Kidney (tissue), 22 donors: ENCODE measurements around the gene ZNF652. TPM values are rescaled to one million over a fixed set of nuclear protein-coding genes. Genes with fewer than 3 reads are reported as not detected.
A peak's percentile ranks its signal among the peaks of the same experiment; 100 is the strongest.

ENCODE experiments used
- DNase-seq, 5 donors: peaks; one replicate each; pipeline ENCODE4 v3.0.0-alpha.2; 2013 to 2020
- FAIRE-seq: peaks from 2 replicates; lab custom pipeline; 2012; peaks lifted over from hg19 to GRCh38; lab: Jason Lieb, UNC
- H3K27ac ChIP-seq, 2 donors: one replicate each; pipeline ENCODE4 v1.7.0; 2013; ENCODE audit warnings: low read depth in 2 of 2, low read length in 2 of 2, inconsistent platforms in 1 of 2
- H3K27me3 ChIP-seq: one replicate; pipeline ENCODE4 v1.7.1; 2013; ENCODE audit warnings: low read length, inconsistent platforms; ENCODE audit not compliant: control insufficient read depth, insufficient read depth
- H3K36me3 ChIP-seq, 3 donors: one replicate each; pipeline versions ENCODE4 v1.7.0 to v1.7.1; 2013; ENCODE audit warnings: low read length in 3 of 3, control low read depth in 1 of 3, inconsistent platforms in 1 of 3; ENCODE audit not compliant: insufficient read depth in 3 of 3, control insufficient read depth in 2 of 3
- H3K4me1 ChIP-seq, 3 donors: one replicate each; pipeline versions ENCODE4 v1.7.0 to v1.7.1; 2013; ENCODE audit warnings: low read length in 3 of 3, inconsistent platforms in 1 of 3, low read depth in 1 of 3; ENCODE audit not compliant: control insufficient read depth in 2 of 3, insufficient read depth in 2 of 3
- H3K4me3 ChIP-seq, 3 donors: one replicate each; pipeline versions ENCODE4 v1.7.0 to v1.8.1; 2013; ENCODE audit warnings: low read length in 3 of 3, control low read depth in 1 of 3, inconsistent platforms in 1 of 3
- H3K9ac ChIP-seq, 3 donors: one replicate each; pipeline versions ENCODE4 v1.7.0 to v1.7.1; 2013; ENCODE audit warnings: low read length in 3 of 3, control low read depth in 1 of 3, inconsistent platforms in 1 of 3
- H3K9me3 ChIP-seq, 3 donors: one replicate each; pipeline versions ENCODE4 v1.7.0 to v1.7.1; 2013; ENCODE audit warnings: low read length in 3 of 3, control low read depth in 1 of 3, inconsistent platforms in 1 of 3; ENCODE audit not compliant: control insufficient read depth in 2 of 3, insufficient read depth in 1 of 3
- intact Hi-C: fragments of 100-400 bp; cut with DNase I; formaldehyde crosslinking; loops from one replicate; pipeline ENCODE4 v1.11.1; 2022
- long read RNA-seq, 10 donors: library from polyadenylated mRNA in 1 of 10; unstranded in 1 of 10; transcript quantifications; one replicate each; pipeline ENCODE4 v2.0.0 and lab custom pipeline, GENCODE V29; 2021 to 2026
- polyA plus RNA-seq: library from polyadenylated mRNA; stranded (reverse); fragments of 350-450 nt; fragmentation: Illumina TruSeq; extraction: RNeasy Lipid Tissue Mini Kit (QIAGEN cat#74804); gene quantifications from one replicate; pipeline ENCODE4 v1.2.3, GENCODE V29; 2014; ENCODE audit warnings: low read depth, low replicate concordance; ENCODE audit not compliant: insufficient read depth
- total RNA-seq: library from RNA; stranded (reverse); fragmentation: NEBNext Ultra II Directional; extraction: Animal tissue kit (Norgen Biotek cat#: 25700); gene quantifications from one replicate; pipeline ENCODE4 v1.2.1, GENCODE V29; 2021
- TF ChIP-seq, protein P1 (sequence below): IDR thresholded peaks from 3 replicates; pipeline ENCODE4 v1.5.1; 2012; ENCODE audit warnings: mild to moderate bottlenecking, moderate library complexity, borderline replicate concordance; ENCODE audit not compliant: insufficient read depth; ENCODE audit errors: extremely low read depth
- donor health status: control.
- donor health status: control.
- donor health status: control.
- donor health status: control.
- donor health status: control.
- donor health status: DM: yes; HTN: yes; CAD: no.
- donor health status: Normal renal cell carcinoma (clear cell type).

ZNF652 gene
- total RNA-seq, result 49.0 TPM
- polyA plus RNA-seq, result 30.1 TPM
- long read RNA-seq, donor 1, result 0 reads
- long read RNA-seq, donor 2, result 0 reads
- long read RNA-seq, donor 3, full-length matches to known transcripts, result 1 of 1 reads
- long read RNA-seq, donor 3, partial matches to known transcripts, result 0 of 1 reads
- long read RNA-seq, donor 3, other reads (novel, unspliced or antisense), result 0 of 1 reads
- long read RNA-seq, donor 4, full-length matches to known transcripts, result 1 of 9 reads
- long read RNA-seq, donor 4, partial matches to known transcripts, result 8 of 9 reads
- long read RNA-seq, donor 4, other reads (novel, unspliced or antisense), result 0 of 9 reads
- long read RNA-seq, donor 5, result 0 reads
- long read RNA-seq, donor 6, result 0 reads
- long read RNA-seq, donor 7, full-length matches to known transcripts, result 1 of 14 reads
- long read RNA-seq, donor 7, partial matches to known transcripts, result 4 of 14 reads
- long read RNA-seq, donor 7, other reads (novel, unspliced or antisense), result 9 of 14 reads
- long read RNA-seq, donor 8, partial matches to known transcripts, result 30 of 30 reads
- long read RNA-seq, donor 8, other reads (novel, unspliced or antisense), result 0 of 30 reads
- long read RNA-seq, donor 9, result 0 reads
- long read RNA-seq, donor 10, full-length matches to known transcripts, result 1 of 1 reads
- long read RNA-seq, donor 10, partial matches to known transcripts, result 0 of 1 reads
- long read RNA-seq, donor 10, other reads (novel, unspliced or antisense), result 0 of 1 reads

DNA sequence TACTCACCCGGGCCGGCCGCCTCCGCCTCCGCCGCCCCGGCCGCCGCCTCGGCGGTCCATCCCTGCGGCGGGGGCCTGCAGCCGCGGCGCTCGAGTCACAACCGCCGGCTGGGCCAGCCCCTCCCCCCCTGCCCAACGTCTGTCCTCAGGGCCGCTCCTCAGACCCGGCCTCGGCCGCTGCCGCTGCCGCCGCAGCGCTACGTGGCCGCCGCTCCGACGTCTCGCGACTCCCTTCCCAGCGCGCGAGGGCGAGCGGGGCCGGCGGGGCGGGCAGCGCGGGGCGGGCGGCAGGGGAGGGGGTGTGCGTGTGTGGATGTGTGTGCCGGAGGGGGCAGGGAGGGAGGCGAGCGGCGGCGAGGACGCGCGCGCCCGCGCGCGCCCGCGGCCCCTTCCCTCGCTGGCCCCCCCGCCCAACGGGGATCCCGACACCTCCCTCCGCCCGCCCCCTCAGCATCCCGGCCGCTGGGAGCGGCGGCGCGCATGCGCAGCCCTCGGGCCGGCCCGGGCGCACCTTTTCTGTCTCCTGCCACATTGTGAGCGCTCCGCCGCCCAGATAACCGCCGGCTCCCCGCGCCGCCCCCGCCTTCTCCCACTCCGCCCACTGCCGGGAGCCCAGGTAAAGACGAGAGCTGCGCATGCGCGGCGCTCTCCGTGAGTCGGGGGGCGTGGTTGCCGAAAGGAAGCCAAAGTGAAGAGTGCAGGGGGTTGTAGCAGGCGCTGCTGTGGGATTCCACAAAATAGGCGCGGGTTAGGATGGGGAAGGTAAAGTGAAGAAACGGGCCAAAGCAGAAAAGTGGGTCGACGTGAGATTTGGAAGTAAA is at the start of gene ZNF652:
Gene ZNF652 (minus strand): TSS at position 349 of the 821 bp plus-strand sequence. CDS start 44,525 bp downstream, outside the sequence.
- Histone ChIP-seq H3K9me3 (no peaks in the 10 kb centered on the region), H3K27me3 (no peaks in the 10 kb centered on the region), H3K27ac (peak within 1 kb of the TSS; percentile 74 to 81), H3K4me3 (peak within 1 kb of the TSS; percentile 80 to 90 (median 89)), H3K36me3 (no peaks in the 10 kb centered on the region), H3K9ac (peak within 1 kb of the TSS; percentile 65 to 76 (median 70)), H3K4me1 (peaks cover 7 to 20% (median 19%) of the 10 kb centered on the region in 3 donors)
- intact Hi-C loops, result no loop called here
- DNase-seq, result peak; percentile 97 to 99 (median 98)
- TF ChIP-seq, protein P1, sequence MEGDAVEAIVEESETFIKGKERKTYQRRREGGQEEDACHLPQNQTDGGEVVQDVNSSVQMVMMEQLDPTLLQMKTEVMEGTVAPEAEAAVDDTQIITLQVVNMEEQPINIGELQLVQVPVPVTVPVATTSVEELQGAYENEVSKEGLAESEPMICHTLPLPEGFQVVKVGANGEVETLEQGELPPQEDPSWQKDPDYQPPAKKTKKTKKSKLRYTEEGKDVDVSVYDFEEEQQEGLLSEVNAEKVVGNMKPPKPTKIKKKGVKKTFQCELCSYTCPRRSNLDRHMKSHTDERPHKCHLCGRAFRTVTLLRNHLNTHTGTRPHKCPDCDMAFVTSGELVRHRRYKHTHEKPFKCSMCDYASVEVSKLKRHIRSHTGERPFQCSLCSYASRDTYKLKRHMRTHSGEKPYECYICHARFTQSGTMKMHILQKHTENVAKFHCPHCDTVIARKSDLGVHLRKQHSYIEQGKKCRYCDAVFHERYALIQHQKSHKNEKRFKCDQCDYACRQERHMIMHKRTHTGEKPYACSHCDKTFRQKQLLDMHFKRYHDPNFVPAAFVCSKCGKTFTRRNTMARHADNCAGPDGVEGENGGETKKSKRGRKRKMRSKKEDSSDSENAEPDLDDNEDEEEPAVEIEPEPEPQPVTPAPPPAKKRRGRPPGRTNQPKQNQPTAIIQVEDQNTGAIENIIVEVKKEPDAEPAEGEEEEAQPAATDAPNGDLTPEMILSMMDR, result no peak
- FAIRE-seq, result no peak

DNA sequence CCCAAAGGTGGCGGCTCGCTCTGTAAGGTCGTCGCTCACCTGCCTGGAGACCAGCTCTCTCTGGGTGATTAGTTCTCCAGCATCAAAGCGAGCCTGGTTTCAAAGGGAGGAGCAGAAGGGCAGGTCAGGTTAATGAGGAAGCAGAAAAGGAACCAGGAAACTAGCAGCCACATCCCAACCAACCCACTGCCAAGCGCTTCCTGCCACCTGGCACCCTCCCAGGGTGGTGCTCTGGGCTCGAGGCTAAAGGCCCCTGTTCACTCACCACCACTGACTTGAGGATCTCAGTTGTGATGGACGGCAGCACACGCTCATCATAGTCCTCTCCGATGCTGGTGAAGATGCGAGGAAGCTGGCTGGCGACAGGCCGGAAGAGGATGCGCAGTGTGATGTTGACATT is 47.0 kb upstream of the ZNF652 start:
- TF ChIP-seq, protein P1, result no peak
- FAIRE-seq (no peak), DNase-seq (peak in 1 of 5 donors; percentile 31)
- Histone ChIP-seq H3K27ac (no peak overlapping the region), H3K4me1 (peaks cover 0 to 3% (median 2%) of the 10 kb centered on the region in 3 donors), H3K4me3 (no peak overlapping the region), H3K9ac (no peak overlapping the region), H3K9me3 (no peaks in the 10 kb centered on the region), H3K36me3 (peaks cover 26 to 71% (median 53%) of the 10 kb centered on the region in 3 donors), H3K27me3 (no peaks in the 10 kb centered on the region)
- intact Hi-C loops, result no loop called here

DNA sequence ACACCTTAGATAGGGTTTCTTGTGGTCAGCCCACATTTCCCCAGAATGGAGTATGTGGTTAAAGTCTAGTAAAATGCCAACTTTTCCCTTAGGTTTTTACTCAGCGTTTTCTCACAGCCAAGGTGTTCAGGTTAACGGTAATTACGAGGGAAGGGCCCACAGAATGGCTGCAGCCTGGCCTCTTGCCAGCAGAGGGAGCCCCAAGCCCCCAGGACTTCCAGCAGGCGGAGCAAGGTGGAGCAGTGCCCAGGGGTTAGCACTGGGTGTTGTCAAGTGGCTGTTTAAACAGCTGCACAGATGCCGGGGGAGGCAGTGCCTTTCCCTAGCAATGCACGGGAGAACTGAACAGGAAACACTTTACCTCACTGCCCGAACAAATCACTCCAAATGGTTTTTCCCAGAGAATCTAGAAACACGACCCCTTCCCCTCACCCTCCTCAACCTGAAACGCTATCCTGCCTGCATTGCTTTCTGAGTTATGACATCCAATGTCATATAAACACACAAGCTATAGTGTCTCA is 46.0 kb upstream of the ZNF652 start:
- no peaks in the 10 kb centered on the region for H3K4me1 ChIP-seq
- H3K9ac ChIP-seq, result no peak overlapping the region
- no peak for FAIRE-seq
- no peaks in the 10 kb centered on the region for H3K27me3 ChIP-seq
- no peak overlapping the region for H3K27ac ChIP-seq
- TF ChIP-seq, protein P1, result peak; percentile 59
- no peak overlapping the region for H3K4me3 ChIP-seq
- peak; percentile 89 to 92 (median 91) for DNase-seq
- H3K36me3 ChIP-seq, result peaks cover 26 to 70% (median 58%) of the 10 kb centered on the region in 3 donors
- intact Hi-C loops, result no loop called here
- H3K9me3 ChIP-seq, result no peaks in the 10 kb centered on the region
